ENCODE results near the gene IFNA5. TPM values are rescaled to one million over a fixed set of nuclear protein-coding genes. Genes with fewer than 3 reads are reported as not detected.

Gene IFNA5
- total RNA-seq (2021; ENCODE audit: unreplicated experiment): not detected
- not detected in 2 replicates for polyA plus RNA-seq (2012)
- percentile 34 among the genes with signal in this experiment for Bru-seq, nascent RNA
- percentile 31 among the genes with signal in this experiment for BruChase-seq, experiment 1, labeled RNA remaining after a 6-hour chase
- percentile 28 among the genes with signal in this experiment for BruChase-seq, experiment 2, labeled RNA remaining after a 2-hour chase
- long read RNA-seq: 0 reads

DNA sequence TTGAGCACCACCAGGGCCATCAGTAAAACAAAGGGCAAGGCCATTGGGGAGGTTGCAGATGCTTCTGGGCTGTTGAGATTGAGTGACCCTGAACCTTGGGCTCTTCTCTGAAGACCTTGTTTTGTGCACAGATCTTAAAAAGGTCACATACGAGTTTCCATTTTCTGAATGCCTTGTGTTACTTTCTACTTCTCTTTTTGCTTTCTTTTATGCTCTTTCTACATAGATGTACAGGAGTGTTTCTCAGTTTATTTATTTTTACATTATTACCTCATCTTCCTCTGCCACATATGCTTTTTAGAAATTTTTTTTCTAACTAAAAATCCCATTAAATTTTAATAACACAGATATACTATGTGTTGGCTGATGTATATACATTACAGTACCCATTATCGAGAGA lies at the start of gene IFNA5:
Gene IFNA5 (minus strand): TSS at position 101 of the 400 bp plus-strand sequence. CDS start 57 bp downstream, at position 44.
- H3K9me2 ChIP-seq (ENCODE audit: insufficient read depth): no peaks in the 10 kb centered on the region
- no peaks in the 10 kb centered on the region for H3K4me1 ChIP-seq (ENCODE audit: control insufficient read depth in 1 of 2, insufficient read depth in 2 of 2, low read length in 2 of 2)
- CTCF ChIA-PET: interaction anchor here (0.7 to 1.1 kb wide), 2 partner anchors 23 to 161 kb away, joined by 3 read pairs; no protein-coding TSS in a partner anchor
- H3K9ac ChIP-seq (ENCODE audit: low read length): no peak within 1 kb of the TSS
- H2AFZ ChIP-seq (ENCODE audit: low read depth, low read length, poor library complexity, severe bottlenecking): no peak within 1 kb of the TSS
- H3K36me3 ChIP-seq (ENCODE audit: control insufficient read depth in 1 of 2, insufficient read depth in 2 of 2, low read length in 2 of 2): no peaks in the 10 kb centered on the region
- POLR2A ChIA-PET: no interaction called here
- no peak within 1 kb of the TSS for H3K4me2 ChIP-seq (ENCODE audit: low read length)
- TF ChIP-seq, protein P1, sequence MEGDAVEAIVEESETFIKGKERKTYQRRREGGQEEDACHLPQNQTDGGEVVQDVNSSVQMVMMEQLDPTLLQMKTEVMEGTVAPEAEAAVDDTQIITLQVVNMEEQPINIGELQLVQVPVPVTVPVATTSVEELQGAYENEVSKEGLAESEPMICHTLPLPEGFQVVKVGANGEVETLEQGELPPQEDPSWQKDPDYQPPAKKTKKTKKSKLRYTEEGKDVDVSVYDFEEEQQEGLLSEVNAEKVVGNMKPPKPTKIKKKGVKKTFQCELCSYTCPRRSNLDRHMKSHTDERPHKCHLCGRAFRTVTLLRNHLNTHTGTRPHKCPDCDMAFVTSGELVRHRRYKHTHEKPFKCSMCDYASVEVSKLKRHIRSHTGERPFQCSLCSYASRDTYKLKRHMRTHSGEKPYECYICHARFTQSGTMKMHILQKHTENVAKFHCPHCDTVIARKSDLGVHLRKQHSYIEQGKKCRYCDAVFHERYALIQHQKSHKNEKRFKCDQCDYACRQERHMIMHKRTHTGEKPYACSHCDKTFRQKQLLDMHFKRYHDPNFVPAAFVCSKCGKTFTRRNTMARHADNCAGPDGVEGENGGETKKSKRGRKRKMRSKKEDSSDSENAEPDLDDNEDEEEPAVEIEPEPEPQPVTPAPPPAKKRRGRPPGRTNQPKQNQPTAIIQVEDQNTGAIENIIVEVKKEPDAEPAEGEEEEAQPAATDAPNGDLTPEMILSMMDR (IDR thresholded peaks at IDR 0.05 in 2 of 3, conservative IDR thresholded peaks at IDR 0.05 in 1 of 3; ENCODE audit: borderline replicate concordance in 1 of 3, insufficient read depth in 1 of 3, low read depth in 2 of 3, low read length in 2 of 3): no peak
- no peak for TF ChIP-seq YY1 (IDR thresholded peaks at IDR 0.05; ENCODE audit: extremely low read depth, insufficient replicate concordance, low read depth, low read length)
- no peak for TF ChIP-seq EZH2phosphoT487 (IDR thresholded peaks at IDR 0.05; ENCODE audit: borderline replicate concordance)
- no peak for TF ChIP-seq EZH2 (IDR thresholded peaks at IDR 0.05)
- no peak for TF ChIP-seq JUND (IDR thresholded peaks at IDR 0.05)
- TF ChIP-seq RAD21 (IDR thresholded peaks at IDR 0.05; ENCODE audit: low read depth): no peak
- TF ChIP-seq, protein P2, sequence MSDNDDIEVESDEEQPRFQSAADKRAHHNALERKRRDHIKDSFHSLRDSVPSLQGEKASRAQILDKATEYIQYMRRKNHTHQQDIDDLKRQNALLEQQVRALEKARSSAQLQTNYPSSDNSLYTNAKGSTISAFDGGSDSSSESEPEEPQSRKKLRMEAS (IDR thresholded peaks at IDR 0.05): no peak
- TF ChIP-seq EGR1 (IDR thresholded peaks at IDR 0.05; ENCODE audit: low read depth): no peak
- no peak for TF ChIP-seq ZNF274 (IDR thresholded peaks at IDR 0.05; ENCODE audit: low read depth, low read length)
- no peak for TF ChIP-seq SP1 (IDR thresholded peaks at IDR 0.05; ENCODE audit: low read depth)
- TF ChIP-seq, protein P3, sequence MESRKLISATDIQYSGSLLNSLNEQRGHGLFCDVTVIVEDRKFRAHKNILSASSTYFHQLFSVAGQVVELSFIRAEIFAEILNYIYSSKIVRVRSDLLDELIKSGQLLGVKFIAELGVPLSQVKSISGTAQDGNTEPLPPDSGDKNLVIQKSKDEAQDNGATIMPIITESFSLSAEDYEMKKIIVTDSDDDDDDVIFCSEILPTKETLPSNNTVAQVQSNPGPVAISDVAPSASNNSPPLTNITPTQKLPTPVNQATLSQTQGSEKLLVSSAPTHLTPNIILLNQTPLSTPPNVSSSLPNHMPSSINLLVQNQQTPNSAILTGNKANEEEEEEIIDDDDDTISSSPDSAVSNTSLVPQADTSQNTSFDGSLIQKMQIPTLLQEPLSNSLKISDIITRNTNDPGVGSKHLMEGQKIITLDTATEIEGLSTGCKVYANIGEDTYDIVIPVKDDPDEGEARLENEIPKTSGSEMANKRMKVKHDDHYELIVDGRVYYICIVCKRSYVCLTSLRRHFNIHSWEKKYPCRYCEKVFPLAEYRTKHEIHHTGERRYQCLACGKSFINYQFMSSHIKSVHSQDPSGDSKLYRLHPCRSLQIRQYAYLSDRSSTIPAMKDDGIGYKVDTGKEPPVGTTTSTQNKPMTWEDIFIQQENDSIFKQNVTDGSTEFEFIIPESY (IDR thresholded peaks at IDR 0.05; ENCODE audit: extremely low read depth, insufficient replicate concordance, low read length): no peak
- TF ChIP-seq POLR2AphosphoS5 (IDR thresholded peaks at IDR 0.05; ENCODE audit: low read depth, low read length): no peak
- TF ChIP-seq TCF7L2 (IDR thresholded peaks at IDR 0.05; ENCODE audit: borderline replicate concordance, extremely low read depth, insufficient read depth, insufficient read length): no peak
- TF ChIP-seq POLR2A (IDR thresholded peaks at IDR 0.05; ENCODE audit: borderline replicate concordance, extremely low read depth, insufficient read depth, insufficient read length): no peak
- TF ChIP-seq FOSL1 (IDR thresholded peaks at IDR 0.05; ENCODE audit: low read depth): no peak
- TF ChIP-seq, protein P4, sequence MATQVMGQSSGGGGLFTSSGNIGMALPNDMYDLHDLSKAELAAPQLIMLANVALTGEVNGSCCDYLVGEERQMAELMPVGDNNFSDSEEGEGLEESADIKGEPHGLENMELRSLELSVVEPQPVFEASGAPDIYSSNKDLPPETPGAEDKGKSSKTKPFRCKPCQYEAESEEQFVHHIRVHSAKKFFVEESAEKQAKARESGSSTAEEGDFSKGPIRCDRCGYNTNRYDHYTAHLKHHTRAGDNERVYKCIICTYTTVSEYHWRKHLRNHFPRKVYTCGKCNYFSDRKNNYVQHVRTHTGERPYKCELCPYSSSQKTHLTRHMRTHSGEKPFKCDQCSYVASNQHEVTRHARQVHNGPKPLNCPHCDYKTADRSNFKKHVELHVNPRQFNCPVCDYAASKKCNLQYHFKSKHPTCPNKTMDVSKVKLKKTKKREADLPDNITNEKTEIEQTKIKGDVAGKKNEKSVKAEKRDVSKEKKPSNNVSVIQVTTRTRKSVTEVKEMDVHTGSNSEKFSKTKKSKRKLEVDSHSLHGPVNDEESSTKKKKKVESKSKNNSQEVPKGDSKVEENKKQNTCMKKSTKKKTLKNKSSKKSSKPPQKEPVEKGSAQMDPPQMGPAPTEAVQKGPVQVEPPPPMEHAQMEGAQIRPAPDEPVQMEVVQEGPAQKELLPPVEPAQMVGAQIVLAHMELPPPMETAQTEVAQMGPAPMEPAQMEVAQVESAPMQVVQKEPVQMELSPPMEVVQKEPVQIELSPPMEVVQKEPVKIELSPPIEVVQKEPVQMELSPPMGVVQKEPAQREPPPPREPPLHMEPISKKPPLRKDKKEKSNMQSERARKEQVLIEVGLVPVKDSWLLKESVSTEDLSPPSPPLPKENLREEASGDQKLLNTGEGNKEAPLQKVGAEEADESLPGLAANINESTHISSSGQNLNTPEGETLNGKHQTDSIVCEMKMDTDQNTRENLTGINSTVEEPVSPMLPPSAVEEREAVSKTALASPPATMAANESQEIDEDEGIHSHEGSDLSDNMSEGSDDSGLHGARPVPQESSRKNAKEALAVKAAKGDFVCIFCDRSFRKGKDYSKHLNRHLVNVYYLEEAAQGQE (IDR thresholded peaks at IDR 0.05; ENCODE audit: low read depth): no peak
- BruUV-seq (replicated peaks): no TSS peak
- no peaks in the 10 kb centered on the region for H3K9me3 ChIP-seq (ENCODE audit: control insufficient read depth in 1 of 2, insufficient read depth in 1 of 2, low read depth in 1 of 2, low read length in 2 of 2)
- intact Hi-C loops (cut with micrococcal nuclease): no loop called here
- H3K27ac ChIP-seq (ENCODE audit: low read depth, low read length): no peak within 1 kb of the TSS
- H3K79me2 ChIP-seq (ENCODE audit: insufficient read depth, low read length): no peaks in the 10 kb centered on the region
- H3K27me3 ChIP-seq (ENCODE audit: insufficient read depth, low read length): no peaks in the 10 kb centered on the region
- H3K4me3 ChIP-seq (replicated peaks in 1 of 2; ENCODE audit: low read depth in 1 of 2, low read length in 2 of 2): no peak within 1 kb of the TSS
- no peaks in the 10 kb centered on the region for H4K20me1 ChIP-seq (ENCODE audit: insufficient read depth)
- RAD21 ChIA-PET (ENCODE audit: low non-redundant PET in 1 of 2, low total read pairs in 2 of 2, uncharacterized antibody in 2 of 2, unreplicated experiment in 2 of 2): no interaction called here
- ATAC-seq: no peak
- no peak for DNase-seq (ENCODE audit: low read depth, low spot score)

Data from HCT116 (cell line).